Lung (tissue), 12 donors: ENCODE results near the gene UBE2N. TPM values are rescaled to one million over a fixed set of nuclear protein-coding genes. Genes with fewer than 3 reads are reported as not detected.

Experiments
- ATAC-seq: fragments of 200-7000 bp; cut with Tn5 transposase; one replicate; pipeline ENCODE4 v1.9.1; 2020; ENCODE audit warnings: moderate number of reproducible peaks; ENCODE audit not compliant: insufficient read depth, low FRiP score
- DNase-seq, 3 donors: peaks; one replicate each; pipeline ENCODE4 v3.0.0-alpha.2; 2013 to 2017
- H3K27ac ChIP-seq, 2 donors: one replicate each; pipeline ENCODE4 v1.5.1; 2013; ENCODE audit warnings: mild to moderate bottlenecking in 2 of 2, moderate library complexity in 2 of 2, control low read depth in 1 of 2, inconsistent platforms in 1 of 2, low read depth in 1 of 2, low read length in 1 of 2
- H3K27me3 ChIP-seq, 3 donors: one replicate each; pipeline ENCODE4 v1.5.1; 2013; ENCODE audit warnings: low read length in 2 of 3; ENCODE audit not compliant: control insufficient read depth in 3 of 3, insufficient read depth in 3 of 3
- H3K36me3 ChIP-seq, 4 donors: one replicate each; pipeline ENCODE4 v1.5.1; 2013; ENCODE audit warnings: low read length in 4 of 4, mild to moderate bottlenecking in 1 of 4, moderate library complexity in 1 of 4; ENCODE audit not compliant: control insufficient read depth in 4 of 4, insufficient read depth in 4 of 4
- H3K4me1 ChIP-seq, 5 donors: one replicate each; pipeline ENCODE4 v1.5.1; 2013; ENCODE audit warnings: low read length in 5 of 5, mild to moderate bottlenecking in 2 of 5, moderate library complexity in 1 of 5; ENCODE audit not compliant: control insufficient read depth in 5 of 5, insufficient read depth in 5 of 5
- H3K4me3 ChIP-seq: one replicate; pipeline ENCODE4 v1.5.1; 2013; ENCODE audit warnings: mild to moderate bottlenecking, control low read depth, moderate library complexity
- H3K9ac ChIP-seq, 2 donors: one replicate each; pipeline ENCODE4 v1.5.1; 2013; ENCODE audit warnings: low read length in 2 of 2, control low read depth in 1 of 2; ENCODE audit not compliant: insufficient read depth in 1 of 2
- H3K9me3 ChIP-seq, 4 donors: one replicate each; pipeline ENCODE4 v1.5.1; 2013; ENCODE audit warnings: low read length in 3 of 4, mild to moderate bottlenecking in 1 of 4, moderate library complexity in 1 of 4; ENCODE audit not compliant: control insufficient read depth in 4 of 4, insufficient read depth in 3 of 4
- CTCF ChIP-seq: IDR thresholded peaks from 2 replicates; pipeline ENCODE4 v1.5.1; 2012; ENCODE audit warnings: mild to moderate bottlenecking; ENCODE audit errors: control extremely low read depth, extremely low read depth
- WGBS, 2 donors: extraction: QIAGEN DNeasy Blood & Tissue Kit; methylation state at CpG; one replicate each; pipeline ENCODE4 v1.1.7; 2013; 5-methylcytosine and 5-hydroxymethylcytosine counted together
- polyA plus RNA-seq, 2 donors: library from polyadenylated mRNA; stranded (reverse); fragments of 200-250 nt; gene quantifications; one replicate each; pipeline ENCODE4 v1.2.1, GENCODE V29; 2013
- total RNA-seq, 2 donors: library from RNA; depleted of rRNA in 1 of 2; stranded (reverse); fragments of >200 nt in 1 of 2; gene quantifications; one replicate each; pipeline ENCODE4 v1.2.1, GENCODE V29; 2014 to 2021
- donor health status: control.
- donor health status: control.
- donor health status: Bipolar disorder and iron deficiency.
- donor health status: healthy.
- donor health status: DM: yes; HTN: yes; CAD: no.

Gene UBE2N
- total and polyA plus RNA-seq, 4 donors, result 65.1 to 89.4 (median 79.8) TPM

DNA sequence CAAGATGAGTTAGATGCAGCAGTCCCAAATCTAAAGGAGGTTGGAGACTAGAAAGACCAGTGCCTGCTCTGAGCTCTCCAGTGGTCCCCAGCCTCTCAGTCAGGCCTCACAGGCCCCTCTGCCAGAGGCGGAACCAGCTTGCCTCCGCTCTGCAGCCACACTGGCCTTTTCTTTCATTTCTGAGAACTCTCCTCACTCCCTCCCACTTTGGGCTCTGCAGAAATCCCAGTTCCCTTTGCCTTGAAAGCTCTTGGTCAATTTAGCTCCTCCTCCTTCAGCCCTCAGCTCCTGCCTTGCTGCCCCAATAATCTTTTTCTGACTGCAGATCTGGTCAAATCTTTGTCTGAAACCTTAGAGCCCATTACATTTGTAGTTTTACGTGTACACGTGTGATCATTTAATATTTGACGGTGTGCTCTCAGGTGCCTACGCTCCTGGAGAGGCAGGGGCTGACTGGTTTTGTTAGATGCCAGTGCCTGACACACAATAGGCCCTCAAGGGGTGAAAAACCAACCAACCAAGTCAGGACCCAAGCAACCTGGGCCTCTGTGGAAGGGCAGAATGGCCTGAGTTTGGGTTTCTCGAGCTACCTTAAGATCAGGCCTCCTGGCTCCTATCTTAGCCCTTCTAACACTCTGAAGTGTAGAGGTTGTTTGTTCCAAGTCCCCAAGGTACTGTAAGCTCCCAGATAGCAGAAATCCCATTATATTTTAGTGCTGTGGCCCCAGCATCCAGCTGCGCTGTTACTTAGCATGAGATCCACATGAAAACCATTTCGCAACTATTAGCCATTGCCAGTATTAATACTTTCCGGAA, 65.1 kb downstream of the UBE2N start:
- no peaks in the 10 kb centered on the region for H3K27me3 ChIP-seq
- peak overlapping the region in 1 of 2 donors; percentile 99 for H3K9ac ChIP-seq
- H3K9me3 ChIP-seq, result no peaks in the 10 kb centered on the region
- H3K4me3 ChIP-seq, result no peak overlapping the region
- peaks cover 4 to 26% (median 8%) of the 10 kb centered on the region in 5 donors for H3K4me1 ChIP-seq
- peak overlapping the region; percentile 71 to 83 for H3K27ac ChIP-seq
- TF ChIP-seq CTCF, result no peak
- ATAC-seq (no peak), DNase-seq (peak; percentile 62 to 80 (median 68))
- H3K36me3 ChIP-seq, result peaks cover 0 to 10% (median 0%) of the 10 kb centered on the region in 4 donors
- whole genome bisulfite sequencing, 2 donors, result 59 to 72% methylated on average over 10 of the region's 10 CpGs

DNA sequence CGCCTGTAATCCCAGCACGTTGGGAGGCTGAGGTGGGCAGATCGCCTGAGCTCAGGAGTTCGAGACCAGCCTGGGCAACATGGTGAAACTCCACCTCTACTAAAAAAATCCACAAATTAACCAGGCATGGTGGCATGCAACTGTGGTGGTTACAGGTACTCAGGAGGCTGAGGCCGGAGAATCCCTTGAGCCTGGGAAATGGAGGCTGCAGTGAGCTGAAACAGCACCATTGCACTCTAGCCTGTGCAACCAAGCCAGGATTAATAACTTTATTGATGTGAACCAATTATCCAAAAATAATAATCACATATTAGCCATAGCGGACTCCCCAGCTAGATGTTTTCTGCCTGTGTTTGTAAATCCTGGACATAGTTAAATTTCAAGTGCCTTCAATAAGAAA, 65.8 kb downstream of the UBE2N start:
- Histone ChIP-seq H3K27ac (peak overlapping the region; percentile 30 to 71), H3K27me3 (no peaks in the 10 kb centered on the region), H3K36me3 (peaks cover 0 to 10% (median 0%) of the 10 kb centered on the region in 4 donors), H3K4me1 (peaks cover 3 to 19% (median 6%) of the 10 kb centered on the region in 5 donors), H3K9ac (peak overlapping the region in 1 of 2 donors; percentile 99), H3K4me3 (no peak overlapping the region), H3K9me3 (no peaks in the 10 kb centered on the region)
- 93 to 98% methylated on average over 6 of the region's 6 CpGs for WGBS, 2 donors
- no peak for TF ChIP-seq CTCF
- DNase-seq (no peak), ATAC-seq (no peak)

- Histone ChIP-seq H3K9me3 (no peaks in the 10 kb centered on the region), H3K36me3 (peaks cover 0 to 8% (median 0%) of the 10 kb centered on the region in 4 donors), H3K27ac (no peak overlapping the region), H3K9ac (no peak overlapping the region), H3K27me3 (no peaks in the 10 kb centered on the region), H3K4me3 (no peak overlapping the region), H3K4me1 (peaks cover 3 to 11% (median 4%) of the 10 kb centered on the region in 5 donors)
- TF ChIP-seq CTCF, result no peak
- DNase-seq, result no peak
- 87 to 95% methylated on average over 2 of the region's 2 CpGs for WGBS, 2 donors
- no peak for ATAC-seq
Measured at GRCh38 chr12:93373961-93374656, 67.6 kb downstream of the UBE2N start.
